Measurements from ENCODE around the gene PRKG2.
"Not testable (repeated sequence)": the region's sequence is repeated elsewhere in the genome, so short reads cannot be mapped to it uniquely, and the experiment has no call there.

Gene PRKG2

GRCh38 chr4:81197864-81198524 is 17.0 kb downstream of the PRKG2 start:
- no peak overlapping the region for H3K27ac Mint-ChIP-seq
- no peak overlapping the region for H3K4me3 Mint-ChIP-seq
- H3K36me3 Mint-ChIP-seq = peaks cover 1% of the 10 kb centered on the region
- no peaks in the 10 kb centered on the region for H3K9me3 Mint-ChIP-seq
- H3K27me3 Mint-ChIP-seq = peaks cover 5% of the 10 kb centered on the region
- H3K4me1 Mint-ChIP-seq = no peaks in the 10 kb centered on the region

GRCh38 chr4:81196126-81196650 is 18.8 kb downstream of the PRKG2 start:
- Mint-ChIP-seq H3K27ac (no peak overlapping the region), H3K36me3 (peaks cover 1% of the 10 kb centered on the region), H3K4me3 (no peak overlapping the region), H3K27me3 (peaks cover 5% of the 10 kb centered on the region), H3K9me3 (no peaks in the 10 kb centered on the region), H3K4me1 (no peaks in the 10 kb centered on the region)

- Mint-ChIP-seq H3K4me3 (no peak overlapping the region), H3K36me3 (peaks cover 1% of the 10 kb centered on the region), H3K9me3 (no peaks in the 10 kb centered on the region), H3K27me3 (peaks cover 5% of the 10 kb centered on the region), H3K27ac (no peak overlapping the region), H3K4me1 (no peaks in the 10 kb centered on the region)
These were observed 19.5 kb downstream of the PRKG2 start for GRCh38 chr4:81195475-81195874.

GRCh38 chr4:81194286-81194685 is 20.7 kb downstream of the PRKG2 start:
- Mint-ChIP-seq H3K4me1 (no peaks in the 10 kb centered on the region), H3K9me3 (no peaks in the 10 kb centered on the region), H3K27ac (no peak overlapping the region), H3K36me3 (peaks cover 1% of the 10 kb centered on the region), H3K4me3 (no peak overlapping the region), H3K27me3 (peaks cover 5% of the 10 kb centered on the region)

- peaks cover 3% of the 10 kb centered on the region for H3K36me3 Mint-ChIP-seq
- no peak overlapping the region for H3K27ac Mint-ChIP-seq
- H3K4me3 Mint-ChIP-seq = no peak overlapping the region
- H3K9me3 Mint-ChIP-seq = peaks cover 5% of the 10 kb centered on the region
- H3K27me3 Mint-ChIP-seq = peaks cover 5% of the 10 kb centered on the region
- no peaks in the 10 kb centered on the region for H3K4me1 Mint-ChIP-seq
These were observed 34.1 kb downstream of the PRKG2 start for GRCh38 chr4:81180916-81181315.

- H3K27me3 Mint-ChIP-seq = peaks cover 2% of the 10 kb centered on the region
- H3K4me1 Mint-ChIP-seq = no peaks in the 10 kb centered on the region
- no peaks in the 10 kb centered on the region for H3K36me3 Mint-ChIP-seq
- H3K27ac Mint-ChIP-seq = no peak overlapping the region
- no peak overlapping the region for H3K4me3 Mint-ChIP-seq
- no peaks in the 10 kb centered on the region for H3K9me3 Mint-ChIP-seq
These were observed 35.7 kb downstream of the PRKG2 start for GRCh38 chr4:81179326-81179725.

- H3K36me3 Mint-ChIP-seq = no peaks in the 10 kb centered on the region
- H3K9me3 Mint-ChIP-seq = no peaks in the 10 kb centered on the region
- no peak overlapping the region for H3K27ac Mint-ChIP-seq
- H3K4me1 Mint-ChIP-seq = no peaks in the 10 kb centered on the region
- no peak overlapping the region for H3K4me3 Mint-ChIP-seq
- peaks cover 6% of the 10 kb centered on the region for H3K27me3 Mint-ChIP-seq
These were observed 41.8 kb downstream of the PRKG2 start for GRCh38 chr4:81173213-81173612.

GRCh38 chr4:81166458-81167160 is 48.4 kb downstream of the PRKG2 start:
- Mint-ChIP-seq H3K27me3 (peaks cover 5% of the 10 kb centered on the region), H3K4me3 (no peak overlapping the region), H3K9me3 (no peaks in the 10 kb centered on the region), H3K27ac (no peak overlapping the region), H3K4me1 (no peaks in the 10 kb centered on the region), H3K36me3 (no peaks in the 10 kb centered on the region)

GRCh38 chr4:81165861-81166430 is 49.1 kb downstream of the PRKG2 start:
- no peaks in the 10 kb centered on the region for H3K4me1 Mint-ChIP-seq
- H3K36me3 Mint-ChIP-seq = no peaks in the 10 kb centered on the region
- H3K4me3 Mint-ChIP-seq = no peak overlapping the region
- H3K9me3 Mint-ChIP-seq = no peaks in the 10 kb centered on the region
- peaks cover 3% of the 10 kb centered on the region for H3K27me3 Mint-ChIP-seq
- H3K27ac Mint-ChIP-seq = no peak overlapping the region

- no peaks in the 10 kb centered on the region for H3K36me3 Mint-ChIP-seq
- H3K9me3 Mint-ChIP-seq = no peaks in the 10 kb centered on the region
- H3K4me3 Mint-ChIP-seq = no peak overlapping the region
- peaks cover 3% of the 10 kb centered on the region for H3K27me3 Mint-ChIP-seq
- no peak overlapping the region for H3K27ac Mint-ChIP-seq
- no peaks in the 10 kb centered on the region for H3K4me1 Mint-ChIP-seq
These were observed 50.2 kb downstream of the PRKG2 start for GRCh38 chr4:81164623-81165416.

GRCh38 chr4:81164126-81164525 is 50.9 kb downstream of the PRKG2 start:
- no peaks in the 10 kb centered on the region for H3K36me3 Mint-ChIP-seq
- no peaks in the 10 kb centered on the region for H3K4me1 Mint-ChIP-seq
- no peak overlapping the region for H3K4me3 Mint-ChIP-seq
- no peaks in the 10 kb centered on the region for H3K9me3 Mint-ChIP-seq
- H3K27me3 Mint-ChIP-seq = no peaks in the 10 kb centered on the region
- no peak overlapping the region for H3K27ac Mint-ChIP-seq

GRCh38 chr4:81162752-81163458 is 52.1 kb downstream of the PRKG2 start:
- Mint-ChIP-seq H3K36me3 (no peaks in the 10 kb centered on the region), H3K9me3 (no peaks in the 10 kb centered on the region), H3K27me3 (no peaks in the 10 kb centered on the region), H3K4me1 (no peaks in the 10 kb centered on the region), H3K27ac (no peak overlapping the region), H3K4me3 (no peak overlapping the region)

GRCh38 chr4:81153714-81154323 is 61.2 kb downstream of the PRKG2 start:
- peak overlapping the region; percentile 26 for H3K4me3 Mint-ChIP-seq
- not testable (repeated sequence) for H3K36me3 Mint-ChIP-seq, H3K27me3 Mint-ChIP-seq, H3K4me1 Mint-ChIP-seq, H3K9me3 Mint-ChIP-seq, H3K27ac Mint-ChIP-seq

GRCh38 chr4:81152839-81153713 is 61.9 kb downstream of the PRKG2 start:
- no peaks in the 10 kb centered on the region for H3K36me3 Mint-ChIP-seq
- H3K4me3 Mint-ChIP-seq = peak overlapping the region; percentile 26
- H3K4me1 Mint-ChIP-seq = no peaks in the 10 kb centered on the region
- no peaks in the 10 kb centered on the region for H3K9me3 Mint-ChIP-seq
- peaks cover 7% of the 10 kb centered on the region for H3K27me3 Mint-ChIP-seq
- H3K27ac Mint-ChIP-seq = no peak overlapping the region

All from activated naive CD4-positive, alpha-beta T cell treated with anti-CD3 and anti-CD28 coated beads, Interleukin-2, amount 50 U/mL, for 24 hours (primary cell).